Measurements from ENCODE around the gene CERK.

The CERK gene

GRCh38 chr22:46746192-46746591 lies 8.1 kb upstream of the CERK start:
- Histone ChIP-seq H3K4me1 (ENCODE audit: control insufficient read depth, insufficient read depth, low read length) (0 out of 2 replicates have a peak, but pooled peaks cover 5% of the 10 kb centered on the region), H3K4me3 (ENCODE audit: low read depth, low read length) (no peak overlapping the region), H3K36me3 (ENCODE audit: control insufficient read depth in 2 of 2, insufficient read depth in 1 of 2, low read length in 2 of 2) (no peaks in the 10 kb centered on the region), H3K27ac (ENCODE audit: extremely low read depth, low read depth, low read length) (no peak overlapping the region), H3K9me3 (ENCODE audit: control insufficient read depth, insufficient read depth, low read depth, low read length) (no peaks in the 10 kb centered on the region)
- ChIA-PET POLR2A (interaction anchor here (1.6 kb wide), 1 partner anchor 16 kb away, joined by 3 read pairs; the partner anchor contains the start of gene TBC1D22A), CTCF (interaction anchor here (0.6 to 5.9 kb wide), 4 partner anchors 10 to 376 kb away, joined by 3 to 33 read pairs (median 4); no protein-coding TSS in a partner anchor)
- no peak for TF ChIP-seq ZNF830 (tag by site-specific recombination; IDR thresholded peaks at IDR 0.05; ENCODE audit: low read depth)

GRCh38 chr22:46744581-46744980 lies 6.5 kb upstream of the CERK start:
- Histone ChIP-seq H3K4me1 (ENCODE audit: control insufficient read depth, insufficient read depth, low read length) (0 out of 2 replicates have a peak, but pooled peaks cover 5% of the 10 kb centered on the region), H3K27ac (ENCODE audit: extremely low read depth, low read depth, low read length) (no peak overlapping the region), H3K4me3 (ENCODE audit: low read depth, low read length) (no peak overlapping the region), H3K36me3 (ENCODE audit: control insufficient read depth in 2 of 2, insufficient read depth in 1 of 2, low read length in 2 of 2) (no peaks in the 10 kb centered on the region), H3K9me3 (ENCODE audit: control insufficient read depth, insufficient read depth, low read depth, low read length) (no peaks in the 10 kb centered on the region)
- ChIA-PET POLR2A (no interaction called here), CTCF (interaction anchor here (0.6 to 0.7 kb wide), 2 partner anchors 34 to 64 kb away, joined by 3 read pairs; no protein-coding TSS in a partner anchor)
- no peak for TF ChIP-seq ZFP41 (tag by site-specific recombination; IDR thresholded peaks at IDR 0.05; ENCODE audit: borderline replicate concordance)
- no peak for TF ChIP-seq ZNF133 (tag by site-specific recombination; IDR thresholded peaks at IDR 0.05)
- no peak for TF ChIP-seq ZNF639 (tag by site-specific recombination; IDR thresholded peaks at IDR 0.05)
- no peak for TF ChIP-seq ZNF146 (tag by site-specific recombination; IDR thresholded peaks at IDR 0.05)

- Histone ChIP-seq H3K4me1 (ENCODE audit: control insufficient read depth, insufficient read depth, low read length) (peaks cover 9% of the 10 kb centered on the region; the same call in 1 of the 2 replicates), H3K36me3 (ENCODE audit: control insufficient read depth in 2 of 2, insufficient read depth in 1 of 2, low read length in 2 of 2) (no peaks in the 10 kb centered on the region), H3K4me3 (ENCODE audit: low read depth, low read length) (no peak overlapping the region), H3K9me3 (ENCODE audit: control insufficient read depth, insufficient read depth, low read depth, low read length) (no peaks in the 10 kb centered on the region), H3K27ac (ENCODE audit: extremely low read depth, low read depth, low read length) (peak overlapping the region; percentile 20; the same call in 1 of the 2 replicates)
- ChIA-PET CTCF (interaction anchor here (0.6 to 5.7 kb wide), 6 partner anchors 16 to 1275 kb away, joined by 3 to 32 read pairs (median 4); no protein-coding TSS in a partner anchor), POLR2A (interaction anchor here (0.5 to 2.3 kb wide), 3 partner anchors 20 to 556 kb away, joined by 4 to 15 read pairs (median 4); partner anchors contain the start of gene TBC1D22A)
- no peak for TF ChIP-seq ZNF394 (tag by site-specific recombination; IDR thresholded peaks at IDR 0.05; ENCODE audit: borderline replicate concordance)
- TF ChIP-seq ZSCAN5A (tag by site-specific recombination; IDR thresholded peaks at IDR 0.05): no peak
- no peak for TF ChIP-seq ZNF549 (tag by site-specific recombination; IDR thresholded peaks at IDR 0.05)
- no peak for TF ChIP-seq OVOL3 (tag by site-specific recombination; IDR thresholded peaks at IDR 0.05)
- no peak for TF ChIP-seq ZNF626 (tag by site-specific recombination; IDR thresholded peaks at IDR 0.05)
- TF ChIP-seq GLIS2 (tag by site-specific recombination; IDR thresholded peaks at IDR 0.05): no peak; the same call in 1 of the 2 replicates
- TF ChIP-seq ZNF76 (tag by site-specific recombination; IDR thresholded peaks at IDR 0.05; ENCODE audit: borderline replicate concordance, low read depth): no peak
- TF ChIP-seq, protein P1, sequence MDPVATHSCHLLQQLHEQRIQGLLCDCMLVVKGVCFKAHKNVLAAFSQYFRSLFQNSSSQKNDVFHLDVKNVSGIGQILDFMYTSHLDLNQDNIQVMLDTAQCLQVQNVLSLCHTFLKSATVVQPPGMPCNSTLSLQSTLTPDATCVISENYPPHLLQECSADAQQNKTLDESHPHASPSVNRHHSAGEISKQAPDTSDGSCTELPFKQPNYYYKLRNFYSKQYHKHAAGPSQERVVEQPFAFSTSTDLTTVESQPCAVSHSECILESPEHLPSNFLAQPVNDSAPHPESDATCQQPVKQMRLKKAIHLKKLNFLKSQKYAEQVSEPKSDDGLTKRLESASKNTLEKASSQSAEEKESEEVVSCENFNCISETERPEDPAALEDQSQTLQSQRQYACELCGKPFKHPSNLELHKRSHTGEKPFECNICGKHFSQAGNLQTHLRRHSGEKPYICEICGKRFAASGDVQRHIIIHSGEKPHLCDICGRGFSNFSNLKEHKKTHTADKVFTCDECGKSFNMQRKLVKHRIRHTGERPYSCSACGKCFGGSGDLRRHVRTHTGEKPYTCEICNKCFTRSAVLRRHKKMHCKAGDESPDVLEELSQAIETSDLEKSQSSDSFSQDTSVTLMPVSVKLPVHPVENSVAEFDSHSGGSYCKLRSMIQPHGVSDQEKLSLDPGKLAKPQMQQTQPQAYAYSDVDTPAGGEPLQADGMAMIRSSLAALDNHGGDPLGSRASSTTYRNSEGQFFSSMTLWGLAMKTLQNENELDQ (tag by site-specific recombination; IDR thresholded peaks at IDR 0.05; ENCODE audit: low read depth): no peak
- TF ChIP-seq ZNF157 (tag by site-specific recombination; IDR thresholded peaks at IDR 0.05): no peak
- no peak for TF ChIP-seq ZNF645 (tag by site-specific recombination; IDR thresholded peaks at IDR 0.05)
- TF ChIP-seq ZNF664 (tag by site-specific recombination; IDR thresholded peaks at IDR 0.05): no peak
- TF ChIP-seq ZNF24 (tag by site-specific recombination; IDR thresholded peaks at IDR 0.05): no peak
- no peak for TF ChIP-seq ZNF747 (tag by site-specific recombination; IDR thresholded peaks at IDR 0.05)
- no peak for TF ChIP-seq ZNF571 (tag by site-specific recombination; IDR thresholded peaks at IDR 0.05)
- TF ChIP-seq KLF17 (tag by site-specific recombination; IDR thresholded peaks at IDR 0.05): no peak
- no peak for TF ChIP-seq ZNF837 (tag by site-specific recombination; IDR thresholded peaks at IDR 0.05)
- TF ChIP-seq ZNF155 (tag by site-specific recombination; IDR thresholded peaks at IDR 0.05): no peak
- TF ChIP-seq ZNF391 (tag by site-specific recombination; IDR thresholded peaks at IDR 0.05; ENCODE audit: borderline replicate concordance, low read depth): no peak
Measured at GRCh38 chr22:46742576-46743221, 4.6 kb upstream of the CERK start.

Data from HEK293 (cell line).